GM18507 (cell line): ENCODE measurements around the gene RXFP1.

ENCODE experiments used
- DNase-seq: peaks from one replicate; pipeline ENCODE4 v3.0.0; 2011; ENCODE audit warnings: low read depth; ENCODE audit not compliant: insufficient read length; ENCODE audit errors: extremely low spot score
- FAIRE-seq: peaks from 2 replicates; lab custom pipeline; 2011; peaks lifted over from hg19 to GRCh38; lab: Jason Lieb, UNC

RXFP1 gene

DNA sequence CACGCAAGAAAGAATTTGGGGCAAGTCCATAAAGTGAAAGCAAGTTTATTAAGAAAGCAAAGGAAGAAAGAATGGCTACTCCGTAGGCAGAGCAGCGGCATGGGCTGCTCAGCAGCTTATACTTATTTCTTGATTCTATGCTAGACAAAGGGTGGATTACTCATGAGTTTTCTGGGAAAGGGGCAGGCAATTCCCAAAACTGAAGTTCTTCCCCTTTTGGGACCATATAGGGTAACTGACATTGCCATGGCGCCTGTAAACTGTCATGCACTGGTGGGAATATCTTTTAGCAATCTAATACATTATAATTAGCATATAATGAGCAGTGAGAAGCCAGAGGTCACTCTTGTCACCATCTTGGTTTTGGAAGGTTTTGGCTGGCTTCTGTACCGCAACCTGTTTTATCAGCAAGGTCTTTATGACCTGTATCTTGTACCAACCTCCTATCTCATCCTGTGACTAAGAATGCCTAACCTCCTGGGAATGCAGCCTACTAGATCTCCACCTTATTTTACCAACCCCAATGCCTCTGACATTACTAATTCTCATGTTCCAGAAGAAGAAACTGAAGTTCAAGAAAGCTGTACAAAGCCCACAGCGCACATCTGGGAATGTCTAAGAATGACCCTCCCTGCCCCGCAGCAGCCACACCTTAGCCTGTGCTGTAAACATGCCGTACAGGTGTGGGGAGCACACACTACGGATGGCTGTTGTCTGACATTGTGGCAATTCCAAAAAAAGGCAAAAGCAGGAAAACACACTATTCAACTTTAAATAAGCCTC lies 18.6 kb downstream of the RXFP1 start:
- DNase-seq (no peak), FAIRE-seq (no peak)

DNA sequence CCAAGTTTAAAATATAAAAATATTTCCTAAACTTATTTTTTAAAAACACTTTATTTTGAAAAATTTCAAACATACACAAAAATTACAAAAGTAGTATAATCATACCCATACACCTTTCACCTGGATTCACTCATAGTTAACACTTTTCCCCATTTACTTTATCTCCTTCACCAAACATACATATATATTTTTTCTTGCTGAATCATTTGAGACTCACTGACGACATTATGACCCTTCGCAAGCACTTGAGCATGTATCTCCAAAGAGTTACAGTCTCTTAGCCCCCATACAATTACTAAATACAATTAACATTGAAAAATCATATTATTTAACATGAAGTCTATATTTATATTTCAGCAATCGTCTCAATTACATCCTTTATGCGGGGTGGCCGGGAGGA lies 19.8 kb downstream of the RXFP1 start:
- FAIRE-seq (no peak), DNase-seq (no peak)

DNA sequence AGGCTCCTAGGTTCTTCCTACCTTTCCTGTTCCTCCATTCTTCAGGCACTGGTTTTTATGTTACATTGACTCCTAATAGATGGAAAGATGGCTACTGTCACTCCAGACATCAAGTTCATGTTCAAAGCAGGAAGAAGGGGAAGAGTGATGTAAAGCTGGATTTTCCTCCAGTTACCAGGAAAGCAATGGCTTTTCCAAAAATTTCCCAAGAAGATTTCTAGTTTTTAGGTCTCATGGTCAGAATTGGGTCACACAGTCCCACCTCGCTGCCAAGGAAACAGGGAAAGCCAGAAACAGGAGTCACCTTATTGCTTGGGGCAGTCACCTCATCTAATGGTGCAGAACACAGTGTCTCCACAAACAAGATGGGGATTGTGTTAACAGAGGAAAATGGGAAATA lies 21.5 kb downstream of the RXFP1 start:
- no peak for FAIRE-seq

DNA sequence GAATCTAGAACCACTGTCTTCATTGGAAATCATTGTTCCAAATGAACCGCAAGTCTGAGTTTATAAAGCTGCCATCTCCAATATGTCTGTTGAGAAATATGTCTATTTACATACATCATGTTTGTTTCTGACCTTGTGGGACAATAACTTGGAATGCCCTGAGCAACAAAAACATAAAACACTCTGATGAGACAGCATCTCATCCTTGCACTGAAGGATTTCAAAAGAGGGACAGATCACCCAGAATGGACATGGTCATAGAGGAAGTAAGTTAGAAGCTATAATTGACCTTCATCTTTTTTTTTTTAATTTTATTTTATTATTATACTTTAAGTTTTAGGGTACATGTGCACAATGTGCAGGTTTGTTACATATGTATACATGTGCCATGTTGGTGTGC lies 22.5 kb downstream of the RXFP1 start:
- no peak for FAIRE-seq

More for the DNA sequence above, 21.5 kb downstream of the RXFP1 start:
- no peak for DNase-seq

DNA sequence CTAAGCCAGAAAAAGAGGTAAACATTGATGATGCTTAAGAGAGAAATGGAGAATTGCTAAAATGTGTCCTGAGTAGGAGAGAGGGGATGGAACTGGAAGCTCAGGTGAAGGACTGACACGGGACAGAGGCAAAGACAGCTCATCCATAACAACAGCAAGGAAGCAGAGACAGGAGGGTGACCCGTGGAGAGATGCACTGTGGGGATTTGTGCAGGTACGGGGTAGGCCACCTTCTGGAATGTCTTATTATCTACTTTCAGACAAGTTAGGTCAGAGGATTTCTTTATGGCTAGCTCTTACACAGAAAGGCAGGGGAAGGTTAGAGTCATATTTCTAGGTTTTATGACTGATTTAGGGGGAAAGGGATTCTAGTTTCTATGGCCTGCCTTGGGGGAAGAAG lies 31.7 kb downstream of the RXFP1 start:
- no peak for FAIRE-seq
- no peak for DNase-seq

More for the DNA sequence above, 22.5 kb downstream of the RXFP1 start:
- DNase-seq, result no peak

DNA sequence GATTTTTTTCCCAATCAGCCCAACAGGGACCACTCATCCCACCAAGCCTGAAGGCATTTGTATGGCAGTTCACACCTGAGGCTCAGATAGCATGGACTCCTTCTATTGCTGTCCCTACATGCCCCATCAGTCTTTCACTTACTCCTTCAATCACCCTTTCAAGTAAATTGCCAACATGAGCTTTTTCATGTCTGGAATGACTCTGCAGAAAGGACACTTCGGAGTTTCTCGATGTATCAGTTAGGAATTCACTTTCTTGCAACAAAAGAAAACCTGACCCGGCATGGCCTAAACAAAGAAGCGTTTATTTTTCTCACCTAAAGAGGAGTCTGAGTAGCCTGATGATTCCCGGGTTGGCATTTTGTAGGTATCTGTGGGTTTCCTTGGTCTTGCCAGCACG lies 38.6 kb downstream of the RXFP1 start:
- FAIRE-seq, result no peak
- no peak for DNase-seq

DNA sequence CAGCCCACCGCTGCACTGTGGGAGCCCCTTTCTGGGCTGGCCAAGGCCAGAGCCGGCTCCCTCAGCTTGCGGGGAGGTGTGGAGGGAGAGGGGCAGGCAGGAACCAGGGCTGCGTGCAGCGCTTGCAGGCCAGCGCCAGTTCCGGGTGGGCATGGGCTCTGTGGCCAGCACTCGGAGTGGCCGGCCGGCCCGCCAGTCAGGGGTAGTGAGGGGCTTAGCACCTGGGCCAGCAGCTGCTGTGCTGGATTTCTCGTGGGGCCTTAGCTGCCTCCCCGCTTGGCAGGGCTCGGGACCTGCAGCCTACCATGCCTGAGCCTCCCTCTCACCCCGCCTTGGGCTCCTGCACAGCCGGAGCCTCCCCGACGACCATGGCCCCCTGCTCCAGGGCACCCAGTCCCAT lies 45.2 kb downstream of the RXFP1 start:
- FAIRE-seq, result no peak
- no peak for DNase-seq

DNA sequence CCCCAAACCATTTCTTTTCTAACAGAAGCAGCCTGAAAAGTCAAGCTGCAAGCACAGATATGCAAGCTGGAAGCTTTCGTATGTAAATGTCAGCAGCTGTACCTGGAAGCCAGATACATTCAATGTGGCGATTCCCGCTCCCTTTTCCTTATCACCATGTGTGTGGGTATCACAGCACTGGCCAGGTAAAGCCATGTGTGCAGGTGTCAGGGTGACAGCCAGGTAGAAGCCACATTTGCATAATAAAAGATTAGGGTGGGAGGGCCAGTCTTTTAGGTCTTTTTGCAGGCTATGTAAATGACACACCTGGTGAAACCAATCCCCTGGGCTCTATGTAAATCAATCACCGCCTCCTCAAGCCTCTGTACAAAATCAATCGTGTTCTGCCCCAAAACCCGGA lies 50.1 kb downstream of the RXFP1 start:
- FAIRE-seq (no peak), DNase-seq (no peak)

DNA sequence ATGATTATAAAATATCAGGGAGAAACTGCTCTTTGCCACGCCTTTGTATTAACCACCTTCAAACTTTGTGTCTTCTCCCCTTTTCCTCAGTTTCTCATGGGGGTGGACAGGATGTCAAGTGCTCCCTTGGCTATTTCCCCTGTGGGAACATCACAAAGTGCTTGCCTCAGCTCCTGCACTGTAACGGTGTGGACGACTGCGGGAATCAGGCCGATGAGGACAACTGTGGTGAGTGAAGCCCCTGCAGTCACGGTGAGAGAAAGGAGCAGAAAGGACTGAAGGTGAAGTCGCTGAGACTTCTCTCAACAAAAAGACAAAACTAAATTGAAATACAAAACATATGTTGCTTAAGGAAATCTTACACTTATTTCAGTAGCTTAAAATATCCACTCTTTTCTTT lies 50.9 kb downstream of the RXFP1 start:
- FAIRE-seq (no peak), DNase-seq (no peak)

DNA sequence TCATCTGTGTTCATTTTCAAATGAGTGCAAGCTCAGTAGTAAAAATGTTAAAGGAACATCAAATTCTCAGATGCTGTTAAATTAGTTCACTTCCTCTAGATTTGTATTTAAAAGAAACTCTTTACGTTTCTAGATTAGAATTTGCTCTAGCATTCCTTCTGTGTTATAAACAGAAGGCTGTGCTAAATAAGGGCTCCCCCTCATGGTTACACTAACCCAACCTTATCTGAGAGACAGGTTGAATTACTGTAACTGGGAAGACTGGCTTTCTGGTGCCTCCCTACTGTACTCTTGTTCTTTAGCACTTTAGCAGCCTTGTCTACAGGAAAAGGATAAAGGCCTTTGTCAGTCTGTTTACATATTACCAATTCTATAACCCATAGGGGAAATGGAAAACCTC lies 56.8 kb downstream of the RXFP1 start:
- FAIRE-seq (no peak), DNase-seq (no peak)

DNA sequence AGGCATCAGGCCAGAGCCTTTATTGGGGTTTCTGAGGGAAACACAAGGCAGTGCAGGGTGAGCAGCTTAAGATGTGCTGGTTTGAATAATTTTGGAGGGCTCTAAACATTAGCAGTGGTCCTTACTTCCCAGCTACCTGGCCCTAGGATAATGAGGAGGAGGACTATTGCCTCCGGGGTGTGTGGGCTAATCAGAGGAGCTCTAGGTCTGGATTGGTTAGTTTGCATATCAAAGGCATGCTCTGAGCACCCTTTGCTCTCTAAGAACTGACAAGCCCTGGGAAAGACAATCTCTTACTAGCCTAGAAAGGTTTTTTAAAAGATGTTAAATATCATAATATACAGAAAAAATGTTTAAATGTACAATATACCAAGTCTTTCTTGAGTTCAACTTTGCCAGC lies 58.4 kb downstream of the RXFP1 start:
- FAIRE-seq, result no peak

DNA sequence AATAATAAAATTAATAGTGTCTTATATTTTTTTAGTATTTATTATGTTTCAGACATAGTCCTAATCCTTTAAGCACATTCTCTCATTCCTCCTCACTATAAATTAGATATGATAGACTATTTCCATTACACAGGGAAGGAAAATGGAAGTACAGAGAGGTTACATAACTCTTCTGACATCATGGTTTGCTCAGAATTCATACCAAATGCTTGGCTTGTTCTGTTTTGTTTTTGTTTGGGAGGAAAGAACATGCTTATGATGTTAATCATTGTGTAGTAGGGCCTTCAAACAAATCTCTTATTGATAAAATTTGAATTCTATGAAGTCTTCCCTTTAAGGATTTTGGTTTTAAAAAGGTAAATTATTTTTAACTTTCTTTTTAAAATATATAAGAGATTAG lies 59.5 kb downstream of the RXFP1 start:
- DNase-seq (no peak), FAIRE-seq (no peak)

More for the DNA sequence above, 58.4 kb downstream of the RXFP1 start:
- DNase-seq, result no peak

DNA sequence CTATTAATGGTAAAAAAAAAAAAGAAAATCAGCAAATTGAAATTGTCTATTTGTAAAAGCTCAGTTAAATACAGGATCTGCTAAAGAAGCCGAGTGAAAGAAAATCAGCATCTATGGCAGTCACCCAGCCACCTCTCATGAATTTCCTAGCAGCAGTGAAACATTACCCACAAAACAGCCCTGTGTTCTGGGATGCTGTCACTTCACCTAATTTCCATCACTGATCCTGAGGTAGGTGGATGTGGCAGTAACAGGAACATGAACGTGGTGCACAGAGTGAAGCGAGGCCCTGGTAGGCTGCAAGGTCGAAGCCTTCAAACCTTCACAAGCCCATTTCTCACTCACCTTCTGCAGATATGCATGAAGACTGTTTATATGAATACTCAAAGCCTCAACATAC lies 65.2 kb downstream of the RXFP1 start:
- DNase-seq, result no peak

DNA sequence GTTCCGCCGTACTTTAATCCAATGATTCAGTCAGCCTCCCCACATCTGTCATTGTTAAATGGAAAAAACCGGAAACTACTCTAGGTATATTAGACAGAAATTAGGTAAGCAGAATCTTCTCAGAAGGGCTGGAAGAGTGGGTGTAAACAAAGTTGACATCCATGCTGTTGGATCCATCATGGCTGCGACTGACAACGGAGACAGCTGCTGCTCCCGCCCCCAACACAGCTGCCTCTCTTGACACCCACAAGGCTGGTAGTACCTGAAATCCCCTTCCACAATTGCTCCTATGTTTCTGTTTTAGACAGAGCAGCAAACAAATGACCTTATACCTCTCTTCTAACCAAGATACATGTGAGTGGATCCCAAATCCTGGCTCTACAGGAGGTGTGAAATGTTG lies 66.6 kb downstream of the RXFP1 start:
- no peak for FAIRE-seq
- no peak for DNase-seq

More for the DNA sequence above, 65.2 kb downstream of the RXFP1 start:
- no peak for FAIRE-seq

DNA sequence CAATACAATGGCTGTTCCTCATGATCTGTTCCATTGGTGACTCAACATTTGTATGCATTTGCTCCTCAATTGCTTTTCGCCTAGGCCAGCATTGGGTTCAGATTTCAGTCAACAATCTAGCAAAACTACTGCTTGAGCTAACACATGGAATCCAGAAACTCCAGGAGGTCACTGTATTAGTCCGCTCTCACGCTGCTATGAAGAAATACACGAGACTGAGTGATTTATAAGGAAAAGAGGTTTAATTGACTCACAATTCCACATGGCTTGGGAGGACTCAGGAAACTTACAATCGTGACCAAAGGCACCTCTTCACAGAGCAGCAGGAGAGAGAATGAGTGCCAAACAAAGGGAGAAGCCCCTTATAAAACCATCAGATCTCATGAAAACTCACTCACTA lies 67.1 kb downstream of the RXFP1 start:
- FAIRE-seq (no peak), DNase-seq (no peak)

DNA sequence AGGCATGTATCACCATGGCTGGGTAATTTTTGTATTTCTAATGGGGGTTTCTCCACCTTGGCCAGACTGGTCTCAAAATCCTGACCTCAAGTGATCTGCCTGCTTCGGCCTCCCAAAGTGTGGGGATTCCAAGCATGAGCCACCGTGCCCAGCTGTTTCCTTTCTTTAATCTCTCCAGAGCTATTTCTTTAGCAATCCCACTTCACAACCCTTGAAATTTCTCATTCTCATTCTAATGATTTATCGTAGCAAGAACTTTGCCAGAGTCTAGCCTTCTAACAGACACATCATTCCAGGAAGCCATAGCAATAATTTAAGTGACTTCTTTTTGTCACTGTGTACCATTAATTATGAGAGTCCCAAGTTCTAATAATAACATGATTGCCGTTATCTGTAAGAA lies 68.6 kb downstream of the RXFP1 start:
- DNase-seq, result no peak
- no peak for FAIRE-seq

DNA sequence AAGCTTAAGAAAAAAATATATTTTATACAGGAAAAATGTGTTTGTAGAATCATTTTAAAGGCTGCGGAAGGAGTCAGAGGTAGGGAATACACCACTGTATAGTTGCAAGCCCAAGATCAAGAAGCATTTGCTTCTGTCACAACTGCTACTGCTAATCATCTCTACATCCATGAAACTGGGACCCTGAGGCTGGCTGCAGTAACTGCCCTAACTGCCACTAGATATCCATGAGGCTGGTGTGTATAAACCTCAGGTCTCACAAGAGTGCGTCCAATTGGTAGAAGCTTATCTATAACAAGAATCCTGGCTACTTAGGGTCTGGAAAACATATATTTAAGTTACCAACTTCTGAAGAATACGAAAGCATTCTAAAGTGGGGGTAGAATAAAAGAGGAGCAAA lies 69.1 kb downstream of the RXFP1 start:
- no peak for DNase-seq
- no peak for FAIRE-seq

DNA sequence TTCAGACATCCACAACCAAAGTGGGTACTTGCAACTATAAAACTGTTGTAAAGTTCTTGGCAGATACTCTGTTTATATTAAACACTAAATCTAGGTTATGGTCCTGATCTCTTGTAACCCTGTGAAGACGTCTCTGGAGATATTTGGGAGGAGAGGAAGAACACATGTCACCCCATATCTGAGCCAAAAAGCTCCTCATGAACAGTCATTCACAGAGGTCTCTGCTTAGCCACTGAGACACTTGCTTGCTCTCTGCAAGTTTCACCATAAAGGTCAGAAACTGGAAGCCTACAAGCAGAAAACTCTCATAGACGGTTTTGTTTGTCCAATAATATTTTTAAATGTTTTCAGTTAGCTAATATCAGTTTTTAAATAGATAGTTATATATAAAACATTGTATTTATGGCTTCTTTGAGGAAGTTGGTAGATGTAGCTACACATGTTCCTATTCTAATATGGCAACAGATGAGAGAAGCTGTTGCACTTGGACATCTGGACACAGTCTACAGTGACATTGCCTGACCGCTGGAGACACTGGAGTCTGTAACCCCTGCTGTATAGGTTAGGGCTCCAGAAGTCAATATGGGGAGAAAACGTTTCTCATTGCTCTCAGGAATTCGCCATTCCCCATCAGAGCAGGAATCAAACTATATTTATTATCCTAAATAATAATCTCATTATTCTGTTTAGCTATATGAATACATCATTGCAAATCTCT lies 76.4 kb downstream of the RXFP1 start:
- no peak for FAIRE-seq

DNA sequence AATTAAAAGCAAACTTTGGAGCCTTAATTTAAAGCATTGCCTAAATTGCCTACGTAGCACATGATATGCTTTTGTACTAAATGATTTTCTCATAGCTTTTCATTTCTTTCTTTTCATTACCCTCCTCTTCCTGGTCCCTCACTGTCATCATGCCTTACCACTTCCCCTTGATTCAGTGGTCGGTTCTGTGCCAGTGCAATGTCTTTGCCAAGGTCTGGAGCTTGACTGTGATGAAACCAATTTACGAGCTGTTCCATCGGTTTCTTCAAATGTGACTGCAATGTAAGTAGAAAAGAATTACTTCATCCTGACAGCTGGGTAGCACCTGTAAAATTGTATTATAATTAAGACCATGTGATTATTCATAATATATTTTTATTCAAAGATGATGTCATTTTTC lies 77.5 kb downstream of the RXFP1 start:
- FAIRE-seq (no peak), DNase-seq (no peak)

More for the DNA sequence above, 76.4 kb downstream of the RXFP1 start:
- no peak for DNase-seq

DNA sequence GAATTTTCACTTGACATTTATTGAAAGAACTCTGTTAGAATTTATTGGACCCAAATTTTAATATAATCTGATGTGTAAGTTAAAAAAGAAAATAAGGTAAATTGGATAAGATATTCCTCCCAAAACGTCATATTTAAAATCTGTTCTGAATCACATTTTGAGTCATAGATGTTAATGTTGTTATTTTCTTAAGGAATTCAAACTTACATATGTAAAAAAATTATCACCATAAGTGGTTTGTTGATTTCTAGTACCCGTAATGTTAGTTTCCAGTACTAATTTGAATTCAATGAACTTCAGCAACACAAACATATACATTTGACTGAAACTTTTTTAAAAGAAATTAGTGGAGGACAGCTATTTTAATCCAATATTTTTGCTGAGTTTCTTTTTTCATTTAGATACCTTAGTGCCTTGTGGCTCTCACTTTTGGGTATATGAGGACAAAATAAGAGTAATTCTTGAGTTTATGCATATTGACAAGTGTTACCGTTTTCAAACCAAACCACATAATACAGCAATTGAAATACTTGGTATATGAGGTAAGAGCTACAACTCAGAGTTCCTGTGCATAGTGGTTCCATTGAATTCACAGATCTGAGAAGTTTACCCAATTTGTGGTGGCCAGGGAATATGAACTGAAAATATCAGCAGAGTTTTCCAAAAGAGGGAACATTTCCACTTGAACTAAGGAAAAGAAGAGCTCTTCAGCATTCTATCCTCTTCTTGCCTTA lies 78.2 kb downstream of the RXFP1 start:
- DNase-seq, result no peak
- no peak for FAIRE-seq
